ENCODE measurements around the gene ATF1.
"Not testable (repeated sequence)": the region's sequence is repeated elsewhere in the genome, so short reads cannot be mapped to it uniquely, and the experiment has no call there.

Gene ATF1

GRCh38 chr12:50768391-50768790 is 4.5 kb downstream of the ATF1 start:
- no peak for DNase-seq (ENCODE audit: insufficient read length, low spot score)
- no peak for TF ChIP-seq CTCF (IDR thresholded peaks at IDR 0.05; ENCODE audit: insufficient read depth, missing control alignments)
- no peak for FAIRE-seq

GRCh38 chr12:50768813-50769212 is 4.9 kb downstream of the ATF1 start:
- not testable (repeated sequence) for DNase-seq (ENCODE audit: insufficient read length, low spot score); FAIRE-seq

- no peak for DNase-seq (ENCODE audit: insufficient read length, low spot score)
- no peak for FAIRE-seq
- no peak for TF ChIP-seq CTCF (IDR thresholded peaks at IDR 0.05; ENCODE audit: insufficient read depth, missing control alignments)
These were observed 7.5 kb downstream of the ATF1 start for GRCh38 chr12:50771409-50771808.

GRCh38 chr12:50772470-50772869 is 8.6 kb downstream of the ATF1 start:
- FAIRE-seq (no peak), DNase-seq (ENCODE audit: insufficient read length, low spot score) (no peak)
- TF ChIP-seq CTCF (IDR thresholded peaks at IDR 0.05; ENCODE audit: insufficient read depth, missing control alignments) = no peak

- DNase-seq (ENCODE audit: insufficient read length, low spot score) = no peak
- TF ChIP-seq CTCF (IDR thresholded peaks at IDR 0.05; ENCODE audit: insufficient read depth, missing control alignments) = no peak
These were observed 9.0 kb downstream of the ATF1 start for GRCh38 chr12:50772877-50773276.

GRCh38 chr12:50775251-50775650 is 11.3 kb downstream of the ATF1 start:
- FAIRE-seq (no peak), DNase-seq (ENCODE audit: insufficient read length, low spot score) (no peak)
- no peak for TF ChIP-seq CTCF (IDR thresholded peaks at IDR 0.05; ENCODE audit: insufficient read depth, missing control alignments)

More at GRCh38 chr12:50772877-50773276, 9.0 kb downstream of the ATF1 start:
- FAIRE-seq = no peak

- no peak for FAIRE-seq
- no peak for TF ChIP-seq CTCF (IDR thresholded peaks at IDR 0.05; ENCODE audit: insufficient read depth, missing control alignments)
- DNase-seq (ENCODE audit: insufficient read length, low spot score) = no peak
These were observed 13.1 kb downstream of the ATF1 start for GRCh38 chr12:50776749-50777728.

Data from D721Med (cell line).